Activated B cell treated with CpG ODN at 0.5 μM for 24 hours (primary cell): ENCODE results near the gene KCNK10. TPM values are rescaled to one million over a fixed set of nuclear protein-coding genes. Genes with fewer than 3 reads are reported as not detected.
A peak's percentile ranks its signal among the peaks of the same experiment; 100 is the strongest.

Experiments
- ATAC-seq: fragments of 200-7000 bp; cut with Tn5 transposase; one replicate; pipeline ENCODE4 v1.10.0; 2021; ENCODE audit warnings: low read depth, mild to moderate bottlenecking, moderate library complexity
- CTCF ChIA-PET: fragments of 350-600 bp; sonication (Branson Sonifier 250); formaldehyde crosslinking; loops from one replicate; lab custom pipeline; 2021; ENCODE audit warnings: antibody characterized with exemption; lab: Charles Lee
- POLR2A ChIA-PET: fragments of 350-600 bp; sonication (Branson Sonifier 250); formaldehyde crosslinking; loops from one replicate; lab custom pipeline; 2021; ENCODE audit warnings: antibody characterized with exemption; lab: Charles Lee
- DNase-seq: peaks from one replicate; pipeline ENCODE4 v3.0.0; 2022
- H3K27ac Mint-ChIP-seq: one replicate; pipeline ENCODE4 v1.8.0; 2020; ENCODE audit warnings: mixed read lengths
- H3K27me3 Mint-ChIP-seq: one replicate; pipeline ENCODE4 v1.8.0; 2021; ENCODE audit warnings: mixed read lengths
- H3K36me3 Mint-ChIP-seq: one replicate; pipeline ENCODE4 v1.8.0; 2021; ENCODE audit warnings: low read depth, mixed read lengths
- H3K4me1 Mint-ChIP-seq: one replicate; pipeline ENCODE4 v1.8.0; 2021; ENCODE audit warnings: mixed read lengths
- H3K4me3 Mint-ChIP-seq: one replicate; pipeline ENCODE4 v1.8.0; 2020; ENCODE audit warnings: mild to moderate bottlenecking, mixed read lengths
- H3K9me3 Mint-ChIP-seq: one replicate; pipeline ENCODE4 v1.8.0; 2020; ENCODE audit warnings: mixed read lengths
- CTCF ChIP-seq: fragments of 200-600 bp; IDR thresholded peaks from one replicate; pipeline ENCODE4 v1.8.0; 2022; ENCODE audit warnings: antibody characterized with exemption, mild to moderate bottlenecking
- intact Hi-C: fragments of 100-400 bp; cut with micrococcal nuclease; formaldehyde crosslinking; loops from one replicate; pipeline ENCODE4 v1.15.1; 2024
- total RNA-seq: library from RNA; stranded (reverse); gene quantifications from 2 replicates; pipeline ENCODE4 v1.2.3, GENCODE V29; 2022

KCNK10 gene
- total RNA-seq, 1 donor from 2014 or later = 0.13 TPM

- TF ChIP-seq CTCF = no peak
- no peak overlapping the region for H3K27ac Mint-ChIP-seq
Observed at GRCh38 chr14:88168498-88169165, 154.4 kb downstream of the KCNK10 start.

GRCh38 chr14:88168025-88168424, 155.0 kb downstream of the KCNK10 start:
- peaks cover 3% of the 10 kb centered on the region for H3K9me3 Mint-ChIP-seq
- H3K27me3 Mint-ChIP-seq = peaks cover 36% of the 10 kb centered on the region
- H3K4me1 Mint-ChIP-seq = peaks cover 4% of the 10 kb centered on the region
- H3K4me3 Mint-ChIP-seq = no peak overlapping the region
- DNase-seq = no peak
- H3K36me3 Mint-ChIP-seq = no peaks in the 10 kb centered on the region
- CTCF ChIA-PET = interaction anchor here (0.8 to 3.1 kb wide), 11 partner anchors 11 to 229 kb away, joined by 3 to 105 read pairs (median 4); no protein-coding TSS in a partner anchor
- no peak for TF ChIP-seq CTCF
- ATAC-seq = no peak
- intact Hi-C loops = loop anchor here (1.0 kb wide), 2 partner anchors 155 to 223 kb away; no protein-coding TSS in a partner anchor
- no peak overlapping the region for H3K27ac Mint-ChIP-seq
- POLR2A ChIA-PET = interaction anchor here (0.7 kb wide), 1 partner anchor 215 kb away, joined by 3 read pairs; no protein-coding TSS in a partner anchor

More at GRCh38 chr14:88168498-88169165, 154.4 kb downstream of the KCNK10 start:
- DNase-seq = no peak
- H3K4me1 Mint-ChIP-seq = peaks cover 4% of the 10 kb centered on the region
- peaks cover 33% of the 10 kb centered on the region for H3K27me3 Mint-ChIP-seq
- ATAC-seq = peak; percentile 92
- intact Hi-C loops = loop anchor here (1.0 kb wide), 2 partner anchors 155 to 223 kb away; no protein-coding TSS in a partner anchor
- no peaks in the 10 kb centered on the region for H3K36me3 Mint-ChIP-seq
- CTCF ChIA-PET = interaction anchor here (0.6 to 3.1 kb wide), 14 partner anchors 11 to 230 kb away, joined by 3 to 105 read pairs (median 3); no protein-coding TSS in a partner anchor
- POLR2A ChIA-PET = interaction anchor here (0.7 kb wide), 1 partner anchor 216 kb away, joined by 3 read pairs; no protein-coding TSS in a partner anchor
- H3K4me3 Mint-ChIP-seq = no peak overlapping the region
- H3K9me3 Mint-ChIP-seq = peaks cover 3% of the 10 kb centered on the region

GRCh38 chr14:88166616-88167015, 156.5 kb downstream of the KCNK10 start:
- H3K27me3 Mint-ChIP-seq = peaks cover 31% of the 10 kb centered on the region
- CTCF ChIA-PET = interaction anchor here (1.1 to 5.6 kb wide), 2 partner anchors 148 to 221 kb away, joined by 3 to 23 read pairs; no protein-coding TSS in a partner anchor
- ATAC-seq = no peak
- no peak for TF ChIP-seq CTCF
- POLR2A ChIA-PET = no interaction called here
- no peaks in the 10 kb centered on the region for H3K36me3 Mint-ChIP-seq
- H3K27ac Mint-ChIP-seq = no peak overlapping the region
- intact Hi-C loops = no loop called here
- H3K9me3 Mint-ChIP-seq = peaks cover 3% of the 10 kb centered on the region
- no peak overlapping the region for H3K4me3 Mint-ChIP-seq
- H3K4me1 Mint-ChIP-seq = peaks cover 4% of the 10 kb centered on the region
- DNase-seq = no peak

- Mint-ChIP-seq H3K4me1 (peaks cover 4% of the 10 kb centered on the region), H3K27ac (no peak overlapping the region), H3K27me3 (peaks cover 23% of the 10 kb centered on the region), H3K9me3 (peaks cover 3% of the 10 kb centered on the region), H3K4me3 (no peak overlapping the region), H3K36me3 (no peaks in the 10 kb centered on the region)
- ATAC-seq = peak; percentile 14
- TF ChIP-seq CTCF = no peak
- CTCF ChIA-PET = interaction anchor here (5.6 kb wide), 1 partner anchor 220 kb away, joined by 23 read pairs; no protein-coding TSS in a partner anchor
- POLR2A ChIA-PET = no interaction called here
- intact Hi-C loops = no loop called here
- no peak for DNase-seq
Observed at GRCh38 chr14:88164906-88165534, 158.0 kb downstream of the KCNK10 start.
